Lower lobe of right lung (tissue), 2 donors: ENCODE measurements around the gene VPS33A. TPM values are rescaled to one million over a fixed set of nuclear protein-coding genes. Genes with fewer than 3 reads are reported as not detected.
"Not testable (repeated sequence)": the region's sequence is repeated elsewhere in the genome, so short reads cannot be mapped to it uniquely, and the experiment has no call there.

Source experiments
- ATAC-seq, 2 donors: fragments of 200-7000 bp; cut with Tn5 transposase; one replicate each; pipeline ENCODE4 v1.9.1; 2020 to 2022; ENCODE audit warnings: mild to moderate bottlenecking in 2 of 2, moderate library complexity in 2 of 2
- DNase-seq: peaks from one replicate; pipeline ENCODE4 v3.0.0-alpha.2; 2020
- H3K27ac ChIP-seq: fragments of 200-600 bp; one replicate; pipeline ENCODE4 v1.8.0; 2022
- H3K27me3 ChIP-seq: fragments of 200-600 bp; one replicate; pipeline ENCODE4 v1.8.0; 2022; ENCODE audit warnings: low read depth
- H3K36me3 ChIP-seq: fragments of 200-600 bp; one replicate; pipeline ENCODE4 v1.8.0; 2022; ENCODE audit warnings: mild to moderate bottlenecking
- H3K4me1 ChIP-seq: fragments of 200-600 bp; one replicate; pipeline ENCODE4 v1.8.0; 2022
- H3K4me3 ChIP-seq: fragments of 200-600 bp; one replicate; pipeline ENCODE4 v1.8.0; 2022; ENCODE audit warnings: mild to moderate bottlenecking
- H3K9me3 ChIP-seq: fragments of 200-600 bp; one replicate; pipeline ENCODE4 v1.8.0; 2022
- intact Hi-C: fragments of 100-400 bp; cut with DNase I; formaldehyde crosslinking; loops from one replicate; pipeline ENCODE4 v1.11.0; 2022
- total RNA-seq: library from RNA; stranded (reverse); fragmentation: NEBNext Ultra II Directional; extraction: Animal tissue kit (Norgen Biotek cat#: 25700); gene quantifications from one replicate; pipeline ENCODE4 v1.2.1, GENCODE V29; 2021
- TF ChIP-seq, protein P1 (sequence below): fragments of 200-600 bp; IDR thresholded peaks from one replicate; pipeline ENCODE4 v1.8.0; 2022; ENCODE audit warnings: antibody characterized with exemption, mild to moderate bottlenecking
- donor health status: DM: no; HTN: yes; CAD: no; lungs with severe emphysema.

The VPS33A gene
- total RNA-seq, 1 donor from 2014 or later = 16.2 TPM

DNA sequence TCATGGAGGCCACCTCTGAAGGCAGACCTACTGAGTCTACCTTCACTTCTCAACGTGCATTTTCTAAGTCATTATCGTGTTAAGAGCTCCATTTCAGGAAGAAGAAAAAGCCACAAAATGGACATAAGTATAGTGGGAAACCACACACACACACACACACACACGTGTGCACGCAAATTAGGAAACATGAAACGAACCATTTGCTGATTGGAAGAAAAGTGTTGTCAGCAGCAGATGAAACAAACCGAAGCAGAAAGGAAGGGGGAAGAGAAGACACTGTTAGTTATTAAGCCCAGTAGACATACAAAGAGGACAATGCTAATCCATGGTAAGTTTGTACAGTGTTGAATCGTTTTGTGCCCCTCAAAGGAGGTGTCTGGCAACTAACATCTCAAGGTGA, 9.9 kb upstream of the VPS33A start:
- intact Hi-C loops = no loop called here
- Histone ChIP-seq H3K4me3 (no peak overlapping the region), H3K9me3 (no peaks in the 10 kb centered on the region), H3K36me3 (peaks cover 86% of the 10 kb centered on the region), H3K4me1 (no peaks in the 10 kb centered on the region), H3K27ac (no peak overlapping the region), H3K27me3 (no peaks in the 10 kb centered on the region)
- no peak for DNase-seq
- no peak for ATAC-seq
- TF ChIP-seq, protein P1, sequence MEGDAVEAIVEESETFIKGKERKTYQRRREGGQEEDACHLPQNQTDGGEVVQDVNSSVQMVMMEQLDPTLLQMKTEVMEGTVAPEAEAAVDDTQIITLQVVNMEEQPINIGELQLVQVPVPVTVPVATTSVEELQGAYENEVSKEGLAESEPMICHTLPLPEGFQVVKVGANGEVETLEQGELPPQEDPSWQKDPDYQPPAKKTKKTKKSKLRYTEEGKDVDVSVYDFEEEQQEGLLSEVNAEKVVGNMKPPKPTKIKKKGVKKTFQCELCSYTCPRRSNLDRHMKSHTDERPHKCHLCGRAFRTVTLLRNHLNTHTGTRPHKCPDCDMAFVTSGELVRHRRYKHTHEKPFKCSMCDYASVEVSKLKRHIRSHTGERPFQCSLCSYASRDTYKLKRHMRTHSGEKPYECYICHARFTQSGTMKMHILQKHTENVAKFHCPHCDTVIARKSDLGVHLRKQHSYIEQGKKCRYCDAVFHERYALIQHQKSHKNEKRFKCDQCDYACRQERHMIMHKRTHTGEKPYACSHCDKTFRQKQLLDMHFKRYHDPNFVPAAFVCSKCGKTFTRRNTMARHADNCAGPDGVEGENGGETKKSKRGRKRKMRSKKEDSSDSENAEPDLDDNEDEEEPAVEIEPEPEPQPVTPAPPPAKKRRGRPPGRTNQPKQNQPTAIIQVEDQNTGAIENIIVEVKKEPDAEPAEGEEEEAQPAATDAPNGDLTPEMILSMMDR = no peak

DNA sequence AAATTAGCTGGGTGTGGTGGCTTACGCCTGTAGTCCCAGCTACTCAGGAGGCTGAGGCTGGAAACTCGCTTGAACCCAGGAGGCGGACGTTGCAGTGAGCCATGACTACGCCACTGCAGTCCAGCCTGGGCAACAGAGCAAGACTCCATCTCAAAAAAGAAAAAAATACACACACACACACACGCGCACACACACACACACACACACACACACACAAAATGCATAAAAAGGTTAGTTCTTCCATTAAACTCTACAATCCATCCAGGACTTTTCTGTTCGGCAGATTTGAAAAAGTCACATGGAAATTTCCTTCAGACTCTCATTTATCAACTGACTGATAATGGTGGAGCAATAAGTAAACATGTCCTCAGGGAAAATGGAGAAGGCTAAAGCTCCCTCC, 9.2 kb upstream of the VPS33A start:
- peaks cover 84% of the 10 kb centered on the region for H3K36me3 ChIP-seq
- no peak overlapping the region for H3K27ac ChIP-seq
- DNase-seq = no peak
- no peak for ATAC-seq
- TF ChIP-seq, protein P1 = no peak
- no peaks in the 10 kb centered on the region for H3K4me1 ChIP-seq
- no peaks in the 10 kb centered on the region for H3K27me3 ChIP-seq
- no peaks in the 10 kb centered on the region for H3K9me3 ChIP-seq
- H3K4me3 ChIP-seq = no peak overlapping the region
- intact Hi-C loops = no loop called here

DNA sequence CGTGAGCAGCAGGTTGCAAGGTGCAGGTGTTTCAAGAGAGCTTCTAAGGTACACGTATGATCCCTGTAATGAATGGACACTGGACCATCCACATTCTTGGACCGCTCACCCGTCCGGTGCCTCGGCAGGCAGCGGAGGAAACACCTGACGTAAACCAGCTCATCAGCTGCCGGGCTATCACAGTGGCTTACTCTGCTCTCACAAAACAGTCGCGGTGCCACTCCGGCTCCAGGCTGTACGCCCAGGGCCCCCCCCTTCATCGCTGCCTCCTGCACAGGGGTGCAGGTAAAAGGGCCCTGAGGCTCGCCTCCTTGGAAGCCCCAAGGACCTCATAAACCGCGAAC, 436 bp downstream of the VPS33A start:
- Histone ChIP-seq H3K9me3 (no peaks in the 10 kb centered on the region), H3K27me3 (no peaks in the 10 kb centered on the region), H3K36me3 (peaks cover 33% of the 10 kb centered on the region), H3K4me1 (peaks cover 19% of the 10 kb centered on the region), H3K27ac (peak overlapping the region; percentile 93), H3K4me3 (peak overlapping the region; percentile 99)
- DNase-seq = no peak
- TF ChIP-seq, protein P1 = no peak
- ATAC-seq = peak; percentile 67 to 68
- intact Hi-C loops = no loop called here

DNA sequence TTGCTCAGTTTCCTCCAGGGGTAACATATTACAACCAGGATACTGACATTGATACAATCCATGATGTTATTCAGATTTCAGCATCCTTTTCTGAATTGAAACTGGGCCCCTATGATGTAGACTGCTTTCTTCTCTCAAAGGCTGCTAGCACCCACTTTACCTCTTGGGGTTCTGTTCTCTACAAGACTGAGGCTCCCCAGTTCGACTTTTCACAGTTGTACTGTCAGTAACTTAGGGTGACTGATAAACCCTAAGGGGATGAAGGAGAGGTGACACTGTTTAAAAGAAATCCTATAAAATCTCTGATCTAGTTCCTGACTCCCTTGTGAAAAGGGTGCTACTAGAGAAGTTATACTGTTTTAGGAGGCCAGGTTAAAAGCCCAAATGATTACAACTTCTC, 818 bp downstream of the VPS33A start:
- peaks cover 19% of the 10 kb centered on the region for H3K4me1 ChIP-seq
- peaks cover 35% of the 10 kb centered on the region for H3K36me3 ChIP-seq
- no peaks in the 10 kb centered on the region for H3K27me3 ChIP-seq
- no peak for DNase-seq
- H3K27ac ChIP-seq = peak overlapping the region; percentile 93
- TF ChIP-seq, protein P1 = no peak
- peak overlapping the region; percentile 99 for H3K4me3 ChIP-seq
- no peak for ATAC-seq
- no peaks in the 10 kb centered on the region for H3K9me3 ChIP-seq
- intact Hi-C loops = no loop called here

DNA sequence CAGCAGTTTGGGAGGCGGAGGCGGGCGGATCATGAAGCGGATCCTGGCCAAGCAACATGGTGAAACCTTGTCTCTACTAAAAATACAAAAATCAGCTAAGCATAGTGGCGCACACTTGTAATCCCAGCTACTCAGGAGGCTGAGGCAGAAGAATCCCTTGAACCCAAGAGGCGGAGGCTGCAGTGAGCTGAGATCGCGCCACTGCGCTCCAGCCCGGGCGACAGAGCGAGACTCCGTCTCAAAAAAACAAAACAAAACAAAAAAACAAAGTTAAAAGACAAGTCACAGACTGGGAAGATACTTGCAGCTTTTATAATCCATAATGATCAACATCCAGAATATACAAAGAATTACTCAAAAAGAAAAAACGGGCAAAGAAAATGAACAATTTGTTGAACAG, 5.6 kb downstream of the VPS33A start:
- peaks cover 82% of the 10 kb centered on the region for H3K36me3 ChIP-seq
- DNase-seq = not testable (repeated sequence)

DNA sequence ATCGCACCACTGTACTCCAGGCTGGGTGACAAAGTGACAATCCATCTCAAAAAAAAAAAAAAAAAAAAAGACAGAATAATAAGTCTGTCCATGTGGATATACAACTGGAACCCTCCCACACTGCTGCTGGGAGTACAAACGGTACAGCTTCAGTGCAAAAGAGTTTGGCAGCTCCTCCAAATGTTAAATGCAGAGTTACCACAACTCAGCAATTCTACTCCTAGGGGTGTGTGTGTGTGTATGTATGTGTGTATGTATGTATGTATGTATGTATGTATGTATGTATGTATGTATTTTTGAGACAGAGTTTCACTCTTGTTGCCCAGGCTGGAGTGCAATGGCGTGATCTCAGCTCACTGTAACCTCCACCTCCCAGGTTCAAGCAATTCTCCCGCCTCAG, 7.4 kb downstream of the VPS33A start:
- peaks cover 97% of the 10 kb centered on the region for H3K36me3 ChIP-seq
- H3K4me1 ChIP-seq = not testable (repeated sequence)

More for the DNA sequence above, 5.6 kb downstream of the VPS33A start:
- H3K9me3 ChIP-seq, H3K4me3 ChIP-seq, H3K27ac ChIP-seq, ATAC-seq, H3K27me3 ChIP-seq, intact Hi-C loops: not testable (repeated sequence)
- peaks cover 15% of the 10 kb centered on the region for H3K4me1 ChIP-seq

DNA sequence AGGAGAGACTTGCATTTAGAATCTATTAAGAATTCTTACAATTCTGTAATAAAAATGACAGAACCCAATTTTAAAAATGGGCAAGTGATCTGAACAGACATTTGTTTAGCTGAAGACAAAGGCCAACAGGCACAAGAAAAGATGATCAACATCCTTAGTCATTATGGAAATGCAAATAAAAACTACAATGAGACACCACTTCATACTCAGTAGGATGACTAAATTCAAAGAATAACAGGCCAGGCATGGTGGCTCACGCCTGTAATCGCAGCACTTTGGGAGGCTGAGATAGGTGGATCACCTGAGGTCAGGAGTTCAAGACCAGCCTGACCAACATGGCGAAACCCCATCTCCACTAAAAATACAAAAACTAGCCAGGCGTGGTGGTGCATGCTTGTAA, 7.8 kb downstream of the VPS33A start:
- DNase-seq, H3K4me3 ChIP-seq, H3K4me1 ChIP-seq, H3K27me3 ChIP-seq, H3K27ac ChIP-seq, ATAC-seq, H3K9me3 ChIP-seq, intact Hi-C loops: not testable (repeated sequence)
- peaks cover 96% of the 10 kb centered on the region for H3K36me3 ChIP-seq

More for the DNA sequence above, 7.4 kb downstream of the VPS33A start:
- intact Hi-C loops, H3K27ac ChIP-seq, ATAC-seq, H3K27me3 ChIP-seq, H3K9me3 ChIP-seq, H3K4me3 ChIP-seq, DNase-seq: not testable (repeated sequence)
